GM12874 (cell line): ENCODE data around the gene C7orf57.

Experiments used
- CTCF ChIP-seq: IDR thresholded peaks from 2 replicates; pipeline ENCODE4 v1.5.1; 2011; ENCODE audit warnings: low read depth, mild to moderate bottlenecking, control low read depth, low read length, moderate library complexity; ENCODE audit not compliant: insufficient read depth

The C7orf57 gene

GRCh38 chr7:48017674-48018073 lies 17.7 kb upstream of the C7orf57 start:
- no peak for TF ChIP-seq CTCF

GRCh38 chr7:48025624-48026023 lies 9.7 kb upstream of the C7orf57 start:
- TF ChIP-seq CTCF = no peak

GRCh38 chr7:48028938-48029337 lies 6.4 kb upstream of the C7orf57 start, which contains the start of gene SUN3:
SUN3 (minus strand) TSS chr7:48029107; CDS start chr7:48028938, 169 bp downstream.
- TF ChIP-seq CTCF = no peak

- TF ChIP-seq CTCF = no peak
Measured at GRCh38 chr7:48031111-48031510, 4.2 kb upstream of the C7orf57 start.

- no peak for TF ChIP-seq CTCF
Measured at GRCh38 chr7:48033922-48034321, 1.4 kb upstream of the C7orf57 start.

GRCh38 chr7:48035967-48036478 lies 680 bp downstream of the C7orf57 start:
- no peak for TF ChIP-seq CTCF

- no peak for TF ChIP-seq CTCF
Measured at GRCh38 chr7:48038815-48039506, 3.6 kb downstream of the C7orf57 start.
